Mammary epithelial cell (primary cell): ENCODE measurements around the gene LRRC8A.

ENCODE experiments used
- EZH2 ChIP-seq: IDR thresholded peaks from 2 replicates; pipeline ENCODE4 v1.6.1; 2012; ENCODE audit warnings: low read length, inconsistent platforms, borderline replicate concordance
- TF ChIP-seq, protein P1 (sequence below), 2 donors: IDR thresholded peaks in 1 of 2; conservative IDR thresholded peaks in 1 of 2; 2 replicates each; pipeline ENCODE4 v1.5.1; 2011 to 2012; ENCODE audit warnings: inconsistent platforms in 2 of 2, low read length in 2 of 2, mild to moderate bottlenecking in 2 of 2, control low read depth in 1 of 2, low read depth in 1 of 2; ENCODE audit not compliant: insufficient read depth in 1 of 2; ENCODE audit errors: extremely low read depth in 1 of 2

DNA sequence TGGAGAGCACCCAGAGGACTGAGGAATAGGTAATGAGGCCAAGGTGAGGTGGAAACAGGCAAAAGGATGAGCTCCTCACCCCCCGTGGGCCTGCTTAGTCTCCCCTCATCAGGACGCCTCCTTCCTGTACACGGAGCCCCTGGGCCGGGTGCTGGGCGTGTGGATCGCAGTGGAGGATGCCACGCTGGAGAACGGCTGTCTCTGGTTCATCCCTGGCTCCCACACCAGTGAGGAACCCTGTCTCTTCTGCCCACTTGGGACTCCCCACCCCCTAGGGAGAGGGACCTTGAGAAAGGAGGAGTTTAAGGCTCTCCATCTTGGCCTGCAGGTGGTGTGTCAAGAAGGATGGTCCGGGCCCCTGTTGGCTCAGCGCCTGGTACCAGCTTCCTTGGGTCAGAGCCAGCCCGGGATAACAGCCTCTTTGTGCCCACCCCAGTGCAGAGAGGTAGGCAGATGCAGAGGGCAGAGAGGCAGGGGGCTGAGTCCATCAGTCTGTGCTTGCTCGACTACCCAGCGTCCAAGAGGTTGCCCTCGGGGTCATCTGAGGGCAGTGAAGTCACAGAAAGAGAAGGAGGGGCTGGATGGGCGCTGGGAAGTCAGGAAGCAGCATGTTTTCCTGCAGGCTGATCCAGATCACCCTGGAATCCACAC lies 58.5 kb downstream of the LRRC8A start:
- TF ChIP-seq, protein P1, sequence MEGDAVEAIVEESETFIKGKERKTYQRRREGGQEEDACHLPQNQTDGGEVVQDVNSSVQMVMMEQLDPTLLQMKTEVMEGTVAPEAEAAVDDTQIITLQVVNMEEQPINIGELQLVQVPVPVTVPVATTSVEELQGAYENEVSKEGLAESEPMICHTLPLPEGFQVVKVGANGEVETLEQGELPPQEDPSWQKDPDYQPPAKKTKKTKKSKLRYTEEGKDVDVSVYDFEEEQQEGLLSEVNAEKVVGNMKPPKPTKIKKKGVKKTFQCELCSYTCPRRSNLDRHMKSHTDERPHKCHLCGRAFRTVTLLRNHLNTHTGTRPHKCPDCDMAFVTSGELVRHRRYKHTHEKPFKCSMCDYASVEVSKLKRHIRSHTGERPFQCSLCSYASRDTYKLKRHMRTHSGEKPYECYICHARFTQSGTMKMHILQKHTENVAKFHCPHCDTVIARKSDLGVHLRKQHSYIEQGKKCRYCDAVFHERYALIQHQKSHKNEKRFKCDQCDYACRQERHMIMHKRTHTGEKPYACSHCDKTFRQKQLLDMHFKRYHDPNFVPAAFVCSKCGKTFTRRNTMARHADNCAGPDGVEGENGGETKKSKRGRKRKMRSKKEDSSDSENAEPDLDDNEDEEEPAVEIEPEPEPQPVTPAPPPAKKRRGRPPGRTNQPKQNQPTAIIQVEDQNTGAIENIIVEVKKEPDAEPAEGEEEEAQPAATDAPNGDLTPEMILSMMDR (conservative IDR thresholded peaks at IDR 0.05 in 1 of 2, IDR thresholded peaks at IDR 0.05 in 1 of 2; ENCODE audit: extremely low read depth in 1 of 2, insufficient read depth in 1 of 2, low read depth in 1 of 2, low read length in 2 of 2) = no peak
- no peak for TF ChIP-seq EZH2
